Naive thymus-derived CD8-positive, alpha-beta T cell (primary cell): ENCODE results near the gene TFDP1. TPM values are rescaled to one million over a fixed set of nuclear protein-coding genes. Genes with fewer than 3 reads are reported as not detected.

Source experiments
- ATAC-seq, 2 donors: fragments of 150-1000 bp; cut with Tn5 transposase in 1 of 2; sonication (Bioruptor Pico), chemical (Tn5 transposase) in 1 of 2; 1 replicate in 1 of 2; 2 replicates in 1 of 2; pipeline ENCODE4 v1.10.0; 2021; ENCODE audit warnings: mild to moderate bottlenecking in 2 of 2, moderate library complexity in 2 of 2
- POLR2A ChIA-PET: fragments of 350-600 bp; sonication (Branson Sonifier 250); formaldehyde crosslinking; loops from one replicate; lab custom pipeline; 2021; ENCODE audit warnings: antibody characterized with exemption; lab: Charles Lee
- DNase-seq, 10 donors: peaks; one replicate each; pipeline versions ENCODE4 v3.0.0 to v3.0.0-alpha.2; 2020 to 2022
- H3K27ac Mint-ChIP-seq, 10 donors: one replicate each; pipeline ENCODE4 v1.8.0; 2020 to 2022; ENCODE audit warnings: mild to moderate bottlenecking in 10 of 10, mixed read lengths in 10 of 10, moderate library complexity in 4 of 10, inconsistent platforms in 1 of 10
- H3K27me3 Mint-ChIP-seq, 5 donors: one replicate each; pipeline ENCODE4 v1.8.0; 2021 to 2022; ENCODE audit warnings: mixed read lengths in 5 of 5
- H3K36me3 Mint-ChIP-seq, 3 donors: one replicate each; pipeline ENCODE4 v1.8.0; 2020 to 2022; ENCODE audit warnings: mixed read lengths in 3 of 3, mild to moderate bottlenecking in 2 of 3, inconsistent platforms in 1 of 3
- H3K4me1 Mint-ChIP-seq, 4 donors: one replicate each; pipeline ENCODE4 v1.8.0; 2021 to 2022; ENCODE audit warnings: mixed read lengths in 4 of 4
- H3K4me3 Mint-ChIP-seq, 10 donors: one replicate each; pipeline ENCODE4 v1.8.0; 2020 to 2022; ENCODE audit warnings: mild to moderate bottlenecking in 10 of 10, mixed read lengths in 10 of 10, moderate library complexity in 6 of 10, inconsistent platforms in 1 of 10
- H3K9me3 Mint-ChIP-seq, 9 donors: one replicate each; pipeline ENCODE4 v1.8.0; 2020 to 2022; ENCODE audit warnings: mixed read lengths in 9 of 9, mild to moderate bottlenecking in 3 of 9, inconsistent platforms in 1 of 9, moderate library complexity in 1 of 9
- polyA plus RNA-seq, 3 donors: library from polyadenylated mRNA; unstranded; fragments of 300-500 nt; fragmentation: Illumina TruSeq; gene quantifications; one replicate each; pipeline ENCODE4 v1.2.3, GENCODE V29; 2021
- total RNA-seq, 8 experiments: library from RNA in 2 of 8; stranded (reverse) in 2 of 8; gene quantifications; one replicate each; pipeline ENCODE4 v1.2.3 and lab custom pipeline; 2021 to 2026

The TFDP1 gene
- total and polyA plus RNA-seq, 5 experiments from 2014 or later = 17.1 to 61.9 (median 50.1) TPM

DNA sequence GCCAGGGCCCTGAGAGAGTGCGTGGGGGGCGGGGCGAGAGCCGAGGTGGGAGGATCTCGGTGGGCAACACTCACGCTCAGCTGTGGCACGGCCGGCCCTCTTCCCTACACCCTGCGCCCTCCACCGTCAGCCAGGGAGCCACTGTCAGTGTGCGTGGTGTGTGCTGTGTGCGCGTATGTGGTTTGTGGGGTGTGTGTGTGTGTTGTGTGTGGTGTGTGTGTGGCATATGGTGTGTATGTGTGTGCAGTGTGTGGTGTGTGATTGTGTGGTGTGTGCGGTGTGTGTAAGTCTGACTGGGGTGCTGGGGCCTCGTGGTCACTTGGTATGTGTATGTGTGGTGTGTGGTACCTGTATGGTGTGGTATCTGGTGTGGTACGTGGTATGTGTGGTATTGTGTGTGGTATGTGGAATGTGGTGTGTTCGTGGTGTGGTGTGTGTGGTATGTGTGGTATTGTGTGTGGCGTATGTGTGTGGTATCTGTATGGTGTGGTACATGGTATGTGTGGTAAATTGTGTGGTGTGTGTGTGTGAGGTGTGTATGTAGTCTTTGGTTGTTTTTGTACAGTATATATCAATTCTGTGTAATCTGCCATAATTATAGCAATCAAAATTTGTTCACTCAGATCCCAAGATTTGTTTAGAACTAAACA is 87.6 kb downstream of the TFDP1 start:
- peak overlapping the region in 8 of 10 donors; percentile 5 to 74 (median 16) for H3K27ac Mint-ChIP-seq
- POLR2A ChIA-PET = interaction anchor here (1.5 kb wide), 1 partner anchor 52 kb away, joined by 3 read pairs; no protein-coding TSS in a partner anchor
- H3K36me3 Mint-ChIP-seq = no peaks in the 10 kb centered on the region
- H3K4me1 Mint-ChIP-seq = peaks cover 0 to 16% (median 5%) of the 10 kb centered on the region in 4 donors
- ATAC-seq (no peak), DNase-seq (peak in 1 of 10 donors; percentile 62)
- H3K27me3 Mint-ChIP-seq = peaks cover 0 to 2% (median 0%) of the 10 kb centered on the region in 5 donors
- H3K4me3 Mint-ChIP-seq = peak overlapping the region in 3 of 10 donors; percentile 3 to 59 (median 11)
- H3K9me3 Mint-ChIP-seq = peaks cover 0 to 4% (median 0%) of the 10 kb centered on the region in 9 donors

Other genes starting within 250 kb of the TFDP1 start
- not detected for gene GRTP1, start 220.6 kb upstream of the TFDP1 start, total RNA-seq
- gene GRTP1, start 220.6 kb upstream of the TFDP1 start, polyA plus RNA-seq = not detected
- gene ADPRHL1, start 131.3 kb upstream of the TFDP1 start, total RNA-seq = 1 to 10 TPM; 1.1 to 1.2 TPM
- gene ADPRHL1, start 131.3 kb upstream of the TFDP1 start, polyA plus RNA-seq = under 1 TPM in 2 of 3 donors, not detected in 1; 0.22 to 0.27 TPM
- gene DCUN1D2, start 94.0 kb upstream of the TFDP1 start, total RNA-seq = 10 to 100 TPM; 26.6 to 37.5 TPM
- 10 to 100 TPM in 1 of 3 donors, 1 to 10 TPM in 2; 4.8 to 11.4 (median 7.2) TPM for gene DCUN1D2, start 94.0 kb upstream of the TFDP1 start, polyA plus RNA-seq
- not detected for gene ATP4B, start 73.4 kb downstream of the TFDP1 start, total RNA-seq
- gene ATP4B, start 73.4 kb downstream of the TFDP1 start, polyA plus RNA-seq = not detected
- gene GRK1, start 82.5 kb downstream of the TFDP1 start, total RNA-seq = not detected
- not detected for gene GRK1, start 82.5 kb downstream of the TFDP1 start, polyA plus RNA-seq
- gene TMEM255B, start 174.5 kb downstream of the TFDP1 start, total RNA-seq = under 1 TPM; 0.71 to 0.75 TPM
- under 1 TPM in 2 of 3 donors, not detected in 1; 0.02 to 0.07 TPM for gene TMEM255B, start 174.5 kb downstream of the TFDP1 start, polyA plus RNA-seq